HG03442 (cell line): ENCODE measurements around the gene ANKRD61.
"Not testable (repeated sequence)": the region's sequence is repeated elsewhere in the genome, so short reads cannot be mapped to it uniquely, and the experiment has no call there.

Experiments
- ATAC-seq: cut with Tn5 transposase; IDR thresholded peaks from one replicate; pipeline ENCODE4 v1.9.1; 2021; ENCODE audit warnings: mild to moderate bottlenecking, moderate library complexity; ENCODE audit not compliant: unreplicated experiment

ANKRD61 gene

GRCh38 chr7:6028563-6028962 is 2.6 kb upstream of the ANKRD61 start:
- ATAC-seq = no peak

GRCh38 chr7:6031567-6031966 is 391 bp downstream of the ANKRD61 start:
- ATAC-seq = no peak

- no peak for ATAC-seq
These were observed 991 bp downstream of the ANKRD61 start for GRCh38 chr7:6032167-6032566.

- ATAC-seq = no peak
These were observed 1.5 kb downstream of the ANKRD61 start for GRCh38 chr7:6032641-6033040.

GRCh38 chr7:6035165-6035564 is 4.0 kb downstream of the ANKRD61 start:
- no peak for ATAC-seq

- ATAC-seq = no peak
These were observed 4.5 kb downstream of the ANKRD61 start for GRCh38 chr7:6035686-6036085.

GRCh38 chr7:6049780-6050179 is 18.6 kb downstream of the ANKRD61 start:
- no peak for ATAC-seq

GRCh38 chr7:6051185-6051584 is 20.0 kb downstream of the ANKRD61 start:
- not testable (repeated sequence) for ATAC-seq

- no peak for ATAC-seq
These were observed 25.4 kb downstream of the ANKRD61 start for GRCh38 chr7:6056616-6057015.

GRCh38 chr7:6057316-6058129 is 26.3 kb downstream of the ANKRD61 start:
- ATAC-seq = no peak

GRCh38 chr7:6059941-6060340 is 28.8 kb downstream of the ANKRD61 start:
- not testable (repeated sequence) for ATAC-seq

- ATAC-seq = peak; percentile 65
These were observed 40.2 kb downstream of the ANKRD61 start for GRCh38 chr7:6071406-6071805.

GRCh38 chr7:6074612-6075380 is 43.6 kb downstream of the ANKRD61 start:
- no peak for ATAC-seq

- ATAC-seq = no peak
These were observed 47.4 kb downstream of the ANKRD61 start for GRCh38 chr7:6078548-6078947.

GRCh38 chr7:6083047-6083446 is 51.9 kb downstream of the ANKRD61 start:
- ATAC-seq = not testable (repeated sequence)
